ENCODE data around the gene TARP. TPM values are rescaled to one million over a fixed set of nuclear protein-coding genes. Genes with fewer than 3 reads are reported as not detected.

Gene TARP

DNA sequence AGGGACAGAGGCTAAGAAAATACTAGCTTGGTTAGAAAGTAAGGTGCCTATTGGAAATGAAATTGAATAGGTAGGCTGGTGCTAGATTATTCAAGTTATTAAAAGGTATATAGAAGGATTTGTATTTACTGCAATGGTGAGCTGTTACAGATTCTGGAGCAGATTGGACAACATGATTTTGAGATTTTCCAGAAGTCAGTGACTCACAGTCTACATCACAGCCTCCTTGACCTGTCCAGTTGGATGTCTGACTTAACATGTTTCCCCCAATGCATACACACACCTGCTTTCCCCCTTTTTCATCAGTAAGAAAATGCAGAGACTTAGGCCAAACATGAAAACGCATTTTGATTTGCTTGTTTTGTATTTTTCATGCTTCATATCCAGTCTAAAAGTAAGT is 62.0 kb downstream of the TARP start:
- WGBS (ENCODE audit: low lambda C conversion rate): 98% methylated on average over 1 of the region's 1 CpG
- Histone ChIP-seq H3K4me1 (ENCODE audit: control insufficient read depth in 1 of 2, insufficient read depth in 2 of 2, low read depth in 1 of 2, low read length in 1 of 2) (peaks cover 9 to 30% of the 10 kb centered on the region in 2 experiments; a peak in 3 of 4 replicates), H3K9me3 (no peaks in the 10 kb centered on the region), H3K9me2 (no peaks in the 10 kb centered on the region), H3K4me3 (ENCODE audit: low read depth in 2 of 2, low read length in 1 of 2) (no peak overlapping the region), H3K9ac (no peak overlapping the region), H3K36me3 (replicated peaks in 1 of 2; ENCODE audit: control insufficient read depth in 1 of 2, insufficient read depth in 2 of 2, low read length in 1 of 2) (peaks cover 49 to 52% of the 10 kb centered on the region in 2 experiments), H3K27ac (ENCODE audit: low read depth in 2 of 2, low read length in 1 of 2) (peak overlapping the region in 1 of 2 experiments; percentile 24; a peak in 1 of 4 replicates), H3K79me2 (ENCODE audit: insufficient read depth) (peaks cover 5% of the 10 kb centered on the region; the same call in 1 of the 2 replicates), H3K4me2 (no peak overlapping the region), H4K20me1 (ENCODE audit: insufficient read depth) (peaks cover 3% of the 10 kb centered on the region; the same call in 1 of the 2 replicates), H3K27me3 (ENCODE audit: insufficient read depth) (no peaks in the 10 kb centered on the region), H3F3A (replicated peaks; ENCODE audit: insufficient read depth) (peaks cover 5% of the 10 kb centered on the region), H2AFZ (ENCODE audit: low read depth) (no peak overlapping the region)
- ChIA-PET POLR2A (no interaction called here), CTCF (interaction anchor here (0.9 to 4.9 kb wide), 9 partner anchors 11 to 310 kb away, joined by 3 to 33 read pairs (median 7); no protein-coding TSS in a partner anchor)
- TF ChIP-seq, protein P1, sequence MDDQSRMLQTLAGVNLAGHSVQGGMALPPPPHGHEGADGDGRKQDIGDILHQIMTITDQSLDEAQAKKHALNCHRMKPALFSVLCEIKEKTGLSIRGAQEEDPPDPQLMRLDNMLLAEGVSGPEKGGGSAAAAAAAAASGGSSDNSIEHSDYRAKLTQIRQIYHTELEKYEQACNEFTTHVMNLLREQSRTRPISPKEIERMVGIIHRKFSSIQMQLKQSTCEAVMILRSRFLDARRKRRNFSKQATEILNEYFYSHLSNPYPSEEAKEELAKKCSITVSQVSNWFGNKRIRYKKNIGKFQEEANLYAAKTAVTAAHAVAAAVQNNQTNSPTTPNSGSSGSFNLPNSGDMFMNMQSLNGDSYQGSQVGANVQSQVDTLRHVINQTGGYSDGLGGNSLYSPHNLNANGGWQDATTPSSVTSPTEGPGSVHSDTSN (IDR thresholded peaks at IDR 0.05): peak; percentile 46; the same call in 1 of the 2 replicates
- TF ChIP-seq FOSL2 (IDR thresholded peaks at IDR 0.05; ENCODE audit: borderline replicate concordance, low read depth) (peak; percentile 34; the same call in 1 of the 2 replicates), CHD2 (IDR thresholded peaks at IDR 0.05; ENCODE audit: low read length, partially characterized antibody) (no peak), SMC3 (IDR thresholded peaks at IDR 0.05; ENCODE audit: low read depth, low read length) (no peak), TCF12 (IDR thresholded peaks at IDR 0.05) (peak; percentile 68)
- no peak for DNase-seq

Small RNA genes within 50 kb of the gene (small RNA-seq; reads per million reads assigned to genes)
- gene TRGJ1 (0 reads per million in 7 experiments), gene TRGJ2 (0 reads per million in 7 experiments), gene TRGJP (0 reads per million in 7 experiments), gene TRGJP1 (0 reads per million in 7 experiments), gene TRGJP2 (0 reads per million in 7 experiments), gene TRGVA (0 reads per million in 7 experiments)

Other genes starting within 250 kb of the TARP start
- 46.3 and 63.1 TPM in 2 replicates for gene STARD3NL, start 95.4 kb downstream of the TARP start, polyA plus RNA-seq (2012; rRNA removed)